ENCODE data around the gene GNPTG.

DNA sequence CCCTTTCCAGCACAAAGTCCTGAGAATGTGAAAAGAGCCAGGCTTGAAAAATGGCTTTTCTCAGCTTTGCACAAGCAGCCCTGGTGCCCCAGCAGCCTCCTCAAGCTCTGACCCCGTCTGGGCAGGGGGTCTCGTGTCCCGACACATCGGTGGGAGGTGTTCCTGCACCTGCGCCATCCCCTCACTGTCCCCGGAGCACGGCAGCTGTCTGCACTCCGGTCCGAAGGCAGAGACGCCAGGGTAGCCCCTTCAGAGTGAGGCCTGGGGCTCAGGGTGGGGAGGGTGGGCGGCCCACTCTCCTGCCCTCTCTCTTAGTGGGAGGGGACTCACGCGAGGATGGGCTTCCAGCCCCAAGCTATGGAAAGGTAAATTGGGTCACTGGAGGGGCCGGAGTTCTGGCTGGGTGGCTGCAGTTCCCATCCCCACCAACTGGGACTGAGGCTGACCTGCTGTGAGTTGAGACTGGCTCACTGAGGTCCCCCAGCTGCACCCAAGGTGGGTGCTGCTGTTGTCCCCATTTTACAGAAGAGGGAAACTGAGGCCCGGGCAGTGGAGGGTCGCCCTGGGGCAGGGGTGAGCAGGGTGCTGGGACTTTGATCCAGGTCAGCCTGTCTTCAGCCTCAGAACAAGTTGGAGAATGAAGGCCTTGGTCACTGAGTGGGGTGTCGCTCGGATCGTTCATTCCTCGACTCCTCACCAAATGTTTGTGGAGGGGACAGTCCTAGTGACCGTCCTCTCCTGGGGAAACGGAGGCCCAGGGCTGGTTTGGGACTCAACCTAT lies 20.6 kb upstream of the GNPTG start:
- TF ChIP-seq, protein P1, sequence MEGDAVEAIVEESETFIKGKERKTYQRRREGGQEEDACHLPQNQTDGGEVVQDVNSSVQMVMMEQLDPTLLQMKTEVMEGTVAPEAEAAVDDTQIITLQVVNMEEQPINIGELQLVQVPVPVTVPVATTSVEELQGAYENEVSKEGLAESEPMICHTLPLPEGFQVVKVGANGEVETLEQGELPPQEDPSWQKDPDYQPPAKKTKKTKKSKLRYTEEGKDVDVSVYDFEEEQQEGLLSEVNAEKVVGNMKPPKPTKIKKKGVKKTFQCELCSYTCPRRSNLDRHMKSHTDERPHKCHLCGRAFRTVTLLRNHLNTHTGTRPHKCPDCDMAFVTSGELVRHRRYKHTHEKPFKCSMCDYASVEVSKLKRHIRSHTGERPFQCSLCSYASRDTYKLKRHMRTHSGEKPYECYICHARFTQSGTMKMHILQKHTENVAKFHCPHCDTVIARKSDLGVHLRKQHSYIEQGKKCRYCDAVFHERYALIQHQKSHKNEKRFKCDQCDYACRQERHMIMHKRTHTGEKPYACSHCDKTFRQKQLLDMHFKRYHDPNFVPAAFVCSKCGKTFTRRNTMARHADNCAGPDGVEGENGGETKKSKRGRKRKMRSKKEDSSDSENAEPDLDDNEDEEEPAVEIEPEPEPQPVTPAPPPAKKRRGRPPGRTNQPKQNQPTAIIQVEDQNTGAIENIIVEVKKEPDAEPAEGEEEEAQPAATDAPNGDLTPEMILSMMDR (IDR thresholded peaks at IDR 0.05): no peak
- TF ChIP-seq POLR2A (IDR thresholded peaks at IDR 0.05): no peak
- no peak for TF ChIP-seq EP300 (IDR thresholded peaks at IDR 0.05)
- no peak for TF ChIP-seq POLR2AphosphoS5 (IDR thresholded peaks at IDR 0.05)
